Brain pericyte (primary cell): ENCODE measurements around the gene ZBTB49.
"Not testable (repeated sequence)": the region's sequence is repeated elsewhere in the genome, so short reads cannot be mapped to it uniquely, and the experiment has no call there.

Experiments
- DNase-seq: peaks from one replicate; pipeline ENCODE4 v3.0.0-alpha.2; 2012; ENCODE audit warnings: low read depth, low spot score

Gene ZBTB49

DNA sequence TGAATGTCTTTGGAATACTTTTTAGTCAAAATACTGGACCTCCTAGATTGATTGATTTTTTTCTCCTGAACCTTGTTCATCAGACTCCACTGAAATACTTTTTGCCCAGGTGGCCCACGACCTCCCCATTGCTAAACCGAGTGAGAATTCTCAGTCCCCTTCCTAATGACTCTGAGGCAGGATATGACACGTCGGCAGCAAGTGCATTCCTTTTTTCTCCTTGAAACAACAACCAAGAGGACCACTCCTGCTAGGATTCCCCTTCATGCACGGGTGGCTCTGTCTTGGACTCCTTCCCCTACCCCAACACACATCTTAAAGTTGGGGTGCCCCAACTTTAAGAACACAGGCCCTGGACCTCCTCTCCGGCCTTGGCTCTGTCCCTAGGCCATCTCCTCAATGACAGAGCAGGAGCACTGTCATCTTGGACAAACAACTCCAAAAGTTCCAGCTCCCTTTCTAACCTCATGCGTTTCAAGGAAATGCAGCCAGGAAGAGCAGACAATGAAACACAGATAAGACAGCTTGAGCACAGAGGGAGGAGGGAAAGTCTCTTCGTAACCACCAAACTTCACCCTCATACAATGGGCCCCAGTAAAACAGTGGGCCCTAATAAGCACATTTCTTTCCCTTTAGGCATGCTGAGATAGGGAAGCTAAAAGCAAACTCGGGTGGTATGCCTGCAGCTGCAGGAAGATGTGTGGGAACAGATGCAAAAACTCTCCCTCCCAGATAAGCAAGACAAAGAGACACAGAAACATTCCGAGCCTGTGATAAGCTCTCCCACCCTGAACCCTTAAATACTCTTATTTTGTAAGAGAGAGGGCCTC, 33.9 kb downstream of the ZBTB49 start:
- DNase-seq: no peak

DNA sequence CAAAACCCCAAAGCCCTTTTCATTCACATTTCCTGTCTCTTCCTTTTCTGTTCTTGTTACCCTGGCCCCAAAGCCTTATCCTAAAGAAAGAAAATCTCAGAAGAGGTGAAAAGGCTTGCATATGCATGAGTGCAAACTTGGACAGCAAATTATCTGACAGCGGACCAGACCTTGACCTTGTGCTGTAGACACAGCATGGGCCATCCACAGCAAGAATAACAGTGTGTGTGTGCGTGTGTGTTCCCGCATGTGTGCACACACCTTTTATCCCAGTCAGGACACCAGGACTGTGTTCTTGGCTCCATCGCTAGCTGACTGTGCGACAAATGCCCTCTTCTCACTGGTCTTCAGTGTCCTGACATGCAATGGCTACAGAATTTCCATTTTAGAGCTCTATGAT, 35.3 kb downstream of the ZBTB49 start:
- DNase-seq: no peak

DNA sequence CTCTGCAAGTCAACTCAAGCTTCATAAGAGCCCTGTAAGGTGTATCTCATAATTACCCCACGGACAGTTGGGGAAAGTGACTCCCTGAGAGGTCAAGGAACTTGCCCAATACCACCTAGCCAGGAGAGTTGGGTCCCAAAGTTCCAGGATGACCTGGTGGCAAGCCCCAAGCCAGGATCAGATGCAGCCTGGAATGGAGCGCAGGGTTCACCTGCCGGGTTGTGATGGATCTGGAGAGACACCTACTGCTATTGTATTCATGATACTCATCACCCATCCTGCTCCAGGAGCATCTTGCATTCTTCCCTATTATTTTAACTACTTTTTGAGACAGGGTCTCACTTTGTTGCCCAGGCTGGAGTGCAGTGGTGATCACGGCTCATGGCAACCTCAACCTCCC, 36.1 kb downstream of the ZBTB49 start:
- DNase-seq: no peak

DNA sequence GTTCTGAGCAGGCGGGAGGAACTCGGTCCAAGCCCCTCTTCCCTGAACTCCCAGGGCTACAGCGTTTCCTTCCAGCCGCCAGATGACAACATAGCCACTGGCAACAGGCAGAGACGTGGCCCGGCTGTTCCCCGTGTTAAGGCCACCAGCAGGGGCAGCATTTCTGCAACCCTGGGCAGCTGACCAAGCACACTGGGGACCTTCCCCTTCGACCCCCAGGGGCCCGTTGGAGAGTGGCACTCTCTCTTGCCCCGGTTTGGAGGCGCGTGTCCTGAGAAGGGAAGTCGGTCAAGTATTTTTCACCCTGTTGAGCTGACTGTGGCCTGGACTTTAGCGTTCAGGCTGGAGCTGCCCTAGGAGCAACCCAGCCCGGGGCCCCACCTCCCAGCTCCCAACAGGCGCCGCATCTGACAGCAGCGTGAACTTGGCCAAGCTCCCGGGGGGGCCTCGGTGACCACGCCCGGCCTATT, 37.6 kb downstream of the ZBTB49 start:
- no peak for DNase-seq

DNA sequence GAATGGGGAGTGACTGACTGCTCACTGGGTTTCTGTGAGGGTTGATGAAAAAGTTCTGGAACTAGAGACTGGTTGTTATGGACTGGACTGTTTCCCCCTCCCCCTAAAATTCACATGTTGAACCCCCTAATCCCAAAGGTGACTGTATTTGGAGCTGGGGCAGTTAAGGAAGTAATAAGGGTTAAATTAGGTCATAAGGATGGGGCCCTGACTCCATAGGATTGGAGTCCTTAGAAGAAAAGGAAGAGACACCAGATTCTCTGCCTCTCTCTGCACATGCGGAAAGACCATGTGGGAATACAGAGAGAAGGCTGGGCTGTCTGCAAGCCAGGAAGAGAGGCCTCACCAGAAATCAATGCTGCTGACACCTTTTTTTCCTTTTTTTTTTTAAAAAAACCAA, 38.2 kb downstream of the ZBTB49 start:
- no peak for DNase-seq

DNA sequence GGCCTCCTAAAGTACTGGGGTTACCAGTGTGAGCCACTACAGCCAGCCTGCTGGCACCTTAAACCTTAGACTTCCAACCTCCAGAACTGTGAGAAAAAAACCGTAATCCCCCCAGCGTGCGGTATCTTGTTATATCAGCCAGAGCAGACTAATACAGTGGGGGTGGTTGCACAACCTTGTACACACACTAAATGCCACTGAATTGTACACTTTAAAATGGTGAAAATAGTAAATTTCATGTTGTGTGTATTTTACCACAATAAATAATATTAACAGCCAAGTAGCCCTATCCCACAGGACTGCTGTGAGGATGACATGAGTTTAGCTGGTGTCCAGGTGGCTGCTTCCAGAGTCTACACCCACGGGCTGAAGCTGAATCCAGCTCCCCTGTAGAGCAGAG, 38.8 kb downstream of the ZBTB49 start:
- no peak for DNase-seq

DNA sequence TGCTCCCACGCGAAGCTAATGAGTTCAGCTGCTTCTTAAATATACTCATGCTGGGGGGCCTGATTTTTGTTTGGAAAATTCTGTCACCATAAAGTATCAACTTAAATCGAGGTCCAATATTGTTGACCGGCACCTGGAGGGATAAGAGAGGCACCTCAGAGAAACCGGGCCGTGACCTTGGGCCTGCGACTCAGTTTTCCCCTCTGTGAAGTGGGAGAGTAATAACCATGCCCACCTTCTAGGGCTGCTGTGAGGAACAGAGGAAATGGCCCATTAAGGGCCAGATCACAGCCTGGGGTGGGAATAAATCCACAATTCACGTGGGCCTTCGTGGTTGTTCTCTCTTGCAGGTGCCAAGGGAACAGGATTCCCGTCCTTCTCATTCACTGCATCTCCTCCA, 39.4 kb downstream of the ZBTB49 start:
- DNase-seq: no peak

DNA sequence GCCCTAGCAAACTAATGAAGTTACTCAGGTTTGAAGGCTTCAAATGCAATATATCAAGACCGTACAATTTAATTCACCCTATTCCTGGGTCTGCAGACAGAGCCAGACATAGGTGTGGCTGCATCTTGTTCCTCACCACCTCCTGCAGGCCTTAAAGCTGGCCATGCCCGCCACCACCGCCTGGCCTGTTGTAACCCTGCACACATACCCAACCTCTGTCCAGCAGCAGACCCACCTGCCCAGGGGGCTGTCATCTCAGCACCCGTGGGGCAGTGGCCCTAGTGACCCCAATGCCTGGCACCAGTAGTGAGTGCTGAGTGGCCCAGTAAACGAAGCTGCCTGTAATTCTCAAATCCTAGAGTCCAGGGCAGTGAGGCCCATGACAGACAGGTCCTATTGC, 40.7 kb downstream of the ZBTB49 start:
- DNase-seq: no peak

DNA sequence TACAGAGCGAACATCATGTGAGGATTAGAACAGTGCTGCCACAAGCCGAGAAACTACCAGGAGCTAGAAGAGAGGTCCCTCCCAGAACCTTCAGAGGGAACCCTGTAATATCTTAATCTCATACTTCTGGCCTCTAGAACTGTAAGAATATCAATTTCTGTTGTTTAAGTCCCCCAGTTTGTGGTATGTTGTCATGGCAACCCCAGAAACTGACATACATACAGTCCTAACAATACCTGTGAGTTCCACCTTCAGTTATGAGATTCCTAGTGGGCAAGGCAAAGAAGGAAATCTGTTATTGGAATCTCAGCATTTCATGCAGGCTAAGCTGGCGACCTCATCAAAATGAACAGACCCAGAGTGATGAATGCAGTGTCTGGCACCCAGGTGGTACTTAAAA, 42.5 kb downstream of the ZBTB49 start:
- no peak for DNase-seq

DNA sequence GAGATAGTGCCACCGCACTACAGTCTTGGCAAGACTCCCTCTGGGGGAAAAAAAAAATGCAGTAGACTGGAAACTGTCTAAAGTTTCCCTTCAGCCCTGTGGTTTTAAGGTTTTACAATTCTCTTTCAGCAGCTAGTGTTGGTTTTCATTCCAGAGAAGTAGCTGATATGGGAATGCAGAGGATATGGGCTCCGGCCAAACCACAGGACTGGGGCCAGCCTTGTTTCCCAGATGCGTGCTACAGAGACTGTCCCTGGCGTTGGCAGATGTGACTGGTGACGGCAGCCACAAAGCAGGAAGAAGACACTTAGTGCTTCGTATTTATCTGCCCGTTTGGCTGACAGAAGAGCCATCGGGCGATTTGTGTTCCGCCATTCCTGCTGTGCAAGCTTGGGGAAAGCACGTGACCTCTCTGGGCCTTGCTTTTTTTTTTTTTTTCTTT, 43.2 kb downstream of the ZBTB49 start:
- no peak for DNase-seq

DNA sequence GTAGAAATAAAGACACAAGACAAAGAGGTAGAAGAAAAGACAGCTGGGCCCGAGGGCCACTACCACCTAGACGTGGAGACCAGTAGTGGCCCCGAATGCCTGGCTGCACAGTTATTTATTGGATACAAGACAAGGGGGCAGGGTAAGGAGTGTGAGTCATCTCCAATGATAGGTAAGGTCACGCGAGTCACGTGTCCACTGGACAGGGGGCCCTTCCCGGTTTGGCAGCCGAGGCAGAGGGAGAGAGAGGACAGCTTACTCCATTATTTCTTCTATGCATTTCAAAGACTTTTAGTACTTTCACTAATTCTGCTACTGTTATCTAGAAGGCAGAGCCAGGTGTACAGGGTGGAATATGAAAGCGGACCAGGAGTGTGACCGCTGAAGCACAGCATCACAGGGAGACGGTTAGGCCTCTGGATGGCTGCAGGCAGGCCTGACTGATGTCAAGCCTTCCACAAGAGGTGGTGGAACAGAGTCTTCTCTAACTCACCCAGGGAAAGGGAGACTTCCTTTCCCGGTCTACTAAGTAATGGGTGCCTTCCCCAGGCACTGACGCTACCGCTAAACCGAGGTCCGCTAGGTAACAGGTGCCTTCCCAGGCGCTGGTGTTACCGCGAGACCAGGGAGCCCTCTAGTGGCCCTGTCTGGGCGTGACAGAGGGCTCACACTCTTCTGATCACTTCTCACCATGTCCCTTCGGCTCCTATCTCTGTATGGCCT, 44.9 kb downstream of the ZBTB49 start:
- DNase-seq: no peak

DNA sequence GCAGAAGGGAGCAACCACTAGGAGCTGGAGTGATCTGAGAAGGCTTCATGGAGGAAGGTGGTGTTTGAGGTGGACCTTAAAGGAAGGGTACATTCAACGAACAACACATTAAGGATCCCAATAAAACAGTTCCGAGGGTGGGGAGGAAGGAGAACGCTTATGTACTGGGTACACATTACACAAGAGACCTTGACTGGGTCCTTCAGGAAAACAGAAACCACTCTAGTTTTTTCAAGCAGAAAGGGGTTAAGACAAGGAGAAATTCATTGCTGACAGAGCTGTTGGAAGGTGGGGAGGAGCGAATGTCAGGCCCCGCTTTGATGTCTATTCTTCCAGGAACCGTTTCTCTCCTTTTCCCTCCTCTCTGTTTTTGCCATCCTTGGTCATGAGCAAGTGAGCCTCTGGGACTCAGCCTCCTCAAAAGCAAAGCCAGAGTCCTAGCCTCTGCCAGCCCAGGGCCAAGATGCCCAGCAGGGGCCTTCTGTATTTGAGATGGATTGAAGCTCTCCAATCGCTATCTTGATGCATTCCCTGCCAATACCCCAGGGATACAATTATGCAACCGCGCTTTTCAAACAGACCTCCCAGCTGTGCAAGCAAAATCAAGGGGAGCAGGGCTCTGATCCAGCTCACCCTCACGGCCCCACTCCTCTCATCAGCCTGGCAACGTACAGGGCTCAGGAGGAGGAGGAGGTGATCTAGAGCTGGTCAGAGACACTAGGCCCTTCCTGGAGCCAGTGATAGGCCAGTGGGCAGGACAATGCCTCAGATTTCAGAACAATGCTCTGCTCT, 48.4 kb downstream of the ZBTB49 start:
- DNase-seq: no peak

DNA sequence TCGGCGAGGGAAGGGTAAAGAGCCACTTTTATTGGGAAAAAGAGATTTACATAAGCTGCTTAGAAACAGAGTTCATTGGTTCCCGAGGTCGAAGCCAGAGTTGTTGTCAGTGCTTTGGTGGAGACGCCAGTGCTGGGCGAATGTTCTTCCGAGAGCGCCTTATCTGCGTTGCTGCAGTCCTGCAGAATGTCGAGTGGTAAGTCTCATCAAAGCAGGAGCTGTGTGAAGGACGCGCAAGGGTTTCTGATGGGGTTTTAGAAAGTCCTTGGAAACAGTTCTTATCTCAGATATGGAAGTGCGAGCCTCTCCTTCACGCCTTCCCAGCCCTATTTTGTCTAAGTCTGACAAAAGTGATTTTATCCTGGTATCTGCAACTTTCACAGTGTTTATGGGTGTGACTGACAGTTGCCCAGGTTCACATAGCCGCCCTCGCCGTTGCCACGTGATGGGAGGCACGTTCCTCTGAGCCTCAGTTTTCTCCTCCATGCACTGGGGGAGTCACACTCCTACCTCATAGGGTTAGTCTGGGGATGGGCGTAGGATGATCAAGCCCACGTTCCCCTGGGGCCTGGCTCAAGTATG, 49.5 kb downstream of the ZBTB49 start:
- DNase-seq: no peak

DNA sequence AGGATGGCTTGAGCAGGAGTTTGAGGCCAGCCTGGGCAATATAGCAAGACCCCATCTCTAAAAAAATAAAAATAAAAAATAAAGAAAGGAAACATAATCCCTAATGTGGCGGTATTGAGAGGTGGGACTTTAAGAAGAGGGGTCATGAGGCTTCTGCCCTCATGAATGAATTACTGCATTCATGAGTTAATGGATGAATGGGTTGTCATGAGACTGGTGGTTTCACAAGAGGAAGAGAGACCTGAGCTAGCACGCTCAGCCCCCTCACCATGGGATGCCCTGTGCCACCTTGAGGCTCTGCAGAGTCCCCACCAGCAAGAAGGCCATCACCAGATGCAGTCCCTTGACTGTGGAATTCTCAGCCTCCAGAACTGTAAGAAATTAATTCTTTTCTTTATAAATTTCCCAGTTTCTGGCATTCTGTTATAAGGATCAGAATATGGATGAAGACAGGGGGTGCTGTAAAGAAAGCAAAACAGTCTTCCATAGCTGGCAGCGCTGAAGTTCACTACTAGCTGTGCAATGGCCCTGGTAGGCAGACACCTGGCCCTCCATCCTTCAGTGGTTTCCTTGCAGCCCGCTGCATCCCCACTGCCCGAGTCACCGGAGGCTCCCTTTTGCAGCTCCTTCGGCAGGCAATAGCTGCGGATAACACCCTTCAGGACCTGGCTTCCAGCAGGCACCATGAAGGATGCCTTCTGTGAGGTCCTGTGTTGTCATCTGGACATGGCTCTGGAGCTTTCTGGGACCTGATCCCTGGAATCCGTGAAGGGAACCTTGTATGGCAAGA, 52.0 kb downstream of the ZBTB49 start:
- DNase-seq: no peak

DNA sequence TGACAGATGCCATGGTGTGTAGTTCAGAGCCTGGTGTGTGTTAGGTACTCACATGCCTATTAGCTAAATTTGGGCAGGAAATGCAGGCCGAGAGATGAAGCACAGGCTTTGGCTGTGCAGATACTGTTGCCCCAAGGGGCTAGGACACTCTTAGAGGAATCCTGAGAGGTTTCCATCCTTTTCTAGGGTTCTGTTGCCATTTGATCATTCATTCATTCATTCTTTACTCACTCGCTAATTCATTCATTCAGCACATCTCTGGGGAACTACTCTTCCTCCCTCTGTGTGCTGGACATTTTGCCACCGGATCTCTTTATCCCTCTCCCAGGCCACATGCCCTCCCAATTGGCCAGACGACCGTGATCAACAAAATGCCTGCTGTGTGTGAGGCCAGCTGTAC, 53.0 kb downstream of the ZBTB49 start:
- DNase-seq: no peak

DNA sequence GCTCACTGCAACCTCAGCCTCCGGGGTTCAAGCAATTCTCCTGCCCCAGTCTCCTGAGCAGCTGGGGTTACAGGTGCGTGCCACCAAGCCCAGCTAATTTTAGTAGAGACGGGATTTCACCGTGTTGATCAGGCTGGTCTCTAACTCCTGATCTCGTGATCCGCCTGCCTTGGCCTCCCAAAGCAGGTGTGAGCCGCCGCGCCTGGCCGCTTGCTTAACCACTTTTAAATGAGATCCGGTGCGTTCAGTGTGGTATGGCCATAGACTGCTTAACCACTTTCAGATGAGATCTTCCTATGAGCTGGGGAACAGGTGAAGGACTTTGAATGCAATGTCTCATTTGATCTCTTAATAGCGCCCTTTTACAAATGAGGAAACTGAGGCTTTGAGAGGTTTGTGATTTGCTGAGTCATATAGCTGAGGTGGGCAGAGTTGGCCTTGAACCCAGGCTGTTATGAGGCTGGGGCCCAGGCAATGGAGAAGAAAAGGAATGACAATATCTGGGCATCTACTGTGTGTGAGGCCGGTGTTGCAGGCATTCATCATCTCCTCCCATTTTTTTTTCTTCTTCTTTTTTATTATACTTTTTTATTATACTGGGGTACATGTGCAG, 55.0 kb downstream of the ZBTB49 start:
- no peak for DNase-seq

DNA sequence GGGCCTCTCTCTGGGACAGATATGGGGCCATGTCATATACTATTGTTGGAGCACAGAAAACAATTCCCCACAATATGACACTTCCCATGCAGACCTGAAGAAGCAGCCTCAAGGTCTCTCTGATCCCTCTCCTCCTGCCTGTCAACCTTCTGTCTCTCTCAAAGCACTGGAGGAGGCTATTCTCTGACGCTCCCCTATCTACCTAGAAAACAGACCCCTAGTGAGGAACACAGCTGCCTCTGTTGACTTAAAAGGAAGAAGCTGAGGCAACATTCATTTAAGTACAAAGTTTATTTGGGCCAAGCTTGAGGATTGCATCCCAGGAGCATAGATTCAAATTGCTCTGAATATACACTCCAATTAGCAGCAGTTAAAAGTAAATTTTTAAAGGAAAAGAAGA, 57.5 kb downstream of the ZBTB49 start:
- no peak for DNase-seq

DNA sequence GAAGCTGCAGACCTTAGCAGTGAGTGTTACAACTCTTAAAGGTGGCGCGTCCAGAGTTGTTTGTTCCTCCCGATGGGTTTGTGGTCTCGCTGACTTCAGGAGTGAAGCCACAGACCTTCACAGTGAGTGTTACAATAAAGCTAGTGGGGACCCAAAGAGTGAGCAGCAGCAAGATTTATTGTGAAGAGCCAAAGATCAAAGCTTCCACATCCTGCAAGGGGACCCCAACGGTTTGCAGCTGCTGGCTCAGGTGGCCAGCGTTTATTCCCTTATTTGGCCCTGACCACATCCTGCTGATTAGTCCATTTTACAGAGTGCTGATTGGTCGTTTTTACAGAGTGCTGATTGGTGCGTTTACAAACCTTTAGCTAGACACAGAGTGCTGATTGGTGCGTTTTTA, 58.5 kb downstream of the ZBTB49 start:
- DNase-seq: not testable (repeated sequence)

DNA sequence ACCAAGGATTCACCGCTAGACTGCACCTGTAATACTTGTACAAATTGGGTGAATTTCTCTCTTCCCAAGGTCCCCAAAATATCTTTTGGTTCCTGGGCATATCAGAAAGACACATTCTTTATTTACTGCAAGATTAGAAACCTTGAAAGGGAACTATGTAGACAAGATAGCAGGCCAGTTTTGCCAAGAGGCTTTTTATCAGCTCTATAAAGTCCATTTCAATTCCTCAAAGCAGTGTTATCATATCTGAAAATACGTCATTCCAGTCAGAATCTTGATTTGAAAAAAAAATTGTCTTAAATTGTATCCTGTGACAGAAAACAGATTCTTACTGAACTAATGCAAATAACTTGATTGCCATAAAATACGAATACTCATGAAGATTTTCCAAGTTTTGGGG, 59.8 kb downstream of the ZBTB49 start:
- no peak for DNase-seq

DNA sequence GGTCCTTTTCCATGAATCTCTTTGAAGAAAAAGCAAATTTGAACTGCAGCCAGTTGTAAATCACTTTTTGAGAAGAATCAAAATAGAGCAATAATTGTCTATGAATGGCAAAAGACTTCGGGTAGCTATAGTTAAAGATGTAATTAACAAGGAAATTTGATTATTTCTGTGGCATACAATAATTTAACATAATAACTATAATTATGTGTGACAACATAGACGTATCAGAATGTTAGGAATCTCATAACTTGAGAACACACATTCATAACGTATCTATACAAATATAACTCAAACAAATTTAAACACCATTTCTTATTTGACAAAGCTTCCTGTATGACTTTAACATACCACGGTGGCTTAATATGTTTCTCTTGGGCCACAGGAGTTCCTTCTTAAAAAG, 60.9 kb downstream of the ZBTB49 start:
- DNase-seq: no peak

DNA sequence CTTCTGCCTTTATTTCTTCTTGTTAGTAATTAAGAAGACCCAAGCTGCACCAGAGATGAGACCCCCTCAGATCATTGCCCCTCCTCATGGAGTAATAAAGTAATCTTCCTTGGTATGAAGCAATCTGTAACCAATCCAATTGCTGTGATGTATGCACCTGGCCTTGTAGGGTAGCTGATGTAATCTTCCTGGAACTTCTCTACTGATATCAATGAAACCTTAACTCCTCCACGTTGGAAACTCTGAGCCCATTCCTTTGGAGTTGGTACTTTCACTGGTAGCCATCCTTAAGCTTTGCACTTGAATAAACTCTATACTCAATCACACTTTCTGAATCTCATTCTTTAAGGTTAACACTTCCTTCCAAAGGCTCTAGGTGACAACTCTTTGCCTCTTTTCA, 65.3 kb downstream of the ZBTB49 start:
- no peak for DNase-seq
